Hepatocyte (in vitro differentiated cells): ENCODE data around the gene SCYGR6.

Source experiments
- CTCF ChIP-seq: fragments of 200-600 bp; sonication (generic); IDR thresholded peaks from 2 replicates; pipeline ENCODE4 v1.5.1; 2016; ENCODE audit warnings: antibody characterized with exemption, mild to moderate bottlenecking; ENCODE audit not compliant: poor library complexity
- EZH2 ChIP-seq: fragments of 200-600 bp; sonication (generic); IDR thresholded peaks from 2 replicates; pipeline ENCODE4 v1.6.1; 2016; ENCODE audit warnings: antibody characterized with exemption, mild to moderate bottlenecking, borderline replicate concordance

DNA sequence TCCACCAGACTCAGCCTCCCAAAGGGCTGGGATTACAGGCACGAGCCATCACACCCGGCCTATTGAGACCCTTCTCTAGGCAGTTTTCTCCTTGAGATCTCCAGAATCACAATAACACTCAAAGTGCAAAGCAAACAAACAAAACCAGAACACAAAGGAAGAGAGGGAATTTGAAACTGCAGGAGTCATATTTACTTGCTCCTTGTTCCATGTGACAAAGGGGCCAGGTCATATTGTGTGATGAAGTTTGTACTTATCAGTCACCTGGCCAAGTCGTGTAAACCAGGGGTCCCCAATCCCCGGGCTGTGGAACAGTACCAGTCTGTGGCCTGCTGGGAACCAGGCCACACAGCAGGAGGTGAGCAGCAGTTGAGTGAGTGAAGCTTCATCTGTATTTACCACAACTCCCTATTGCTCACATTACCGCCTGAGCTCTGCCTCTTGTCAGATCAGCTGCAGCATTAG, 47.7 kb upstream of the SCYGR6 start:
- TF ChIP-seq EZH2: no peak
- TF ChIP-seq CTCF: no peak
